GM23248 (cell line): ENCODE results near the gene PKN2.

ENCODE experiments used
- EZH2 ChIP-seq: fragments of 200-600 bp; sonication (generic); IDR thresholded peaks from 2 replicates; pipeline ENCODE4 v1.6.1; 2018; ENCODE audit warnings: antibody characterized with exemption, mild to moderate bottlenecking; ENCODE audit not compliant: insufficient read depth, poor library complexity, severe bottlenecking
- EZH2phosphoT487 ChIP-seq: fragments of 200-600 bp; sonication (generic); IDR thresholded peaks from 2 replicates; pipeline ENCODE4 v1.6.1; 2018; ENCODE audit warnings: antibody characterized with exemption, moderate library complexity, mild to moderate bottlenecking, low read depth; ENCODE audit not compliant: insufficient read depth

DNA sequence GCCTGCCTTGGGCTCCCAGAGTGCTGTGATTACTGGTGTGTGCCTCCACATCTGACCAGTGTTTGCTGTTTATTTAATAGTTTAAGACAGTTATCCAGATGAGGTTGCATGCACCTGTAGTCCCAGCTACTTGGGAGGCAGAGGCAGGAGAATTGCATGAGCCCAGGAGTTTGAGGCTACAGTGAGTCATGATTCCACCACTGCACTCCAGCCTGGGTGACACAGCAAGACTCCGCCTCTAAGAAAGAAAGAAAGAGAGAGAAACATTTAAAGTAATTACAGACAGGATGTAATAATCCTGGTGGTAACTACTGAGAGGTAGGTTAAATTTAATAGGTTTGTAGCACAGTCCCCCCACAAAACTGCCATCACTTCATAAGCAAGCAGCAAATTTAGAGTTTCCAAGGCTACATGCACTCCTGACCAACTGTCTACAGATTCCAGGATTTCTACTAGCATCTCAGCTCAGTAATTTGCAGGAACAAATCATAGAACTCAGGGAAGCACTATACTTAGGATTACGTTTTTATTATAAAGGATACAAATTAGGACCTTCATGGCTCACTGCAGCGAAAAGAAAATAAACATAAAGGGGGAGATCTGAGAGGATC is 89.6 kb downstream of the PKN2 start:
- TF ChIP-seq EZH2phosphoT487 (no peak), EZH2 (no peak)
